Head of caudate nucleus (tissue), 42 donors: ENCODE results near the gene ZNF654.
"Not testable (repeated sequence)": the region's sequence is repeated elsewhere in the genome, so short reads cannot be mapped to it uniquely, and the experiment has no call there.

ENCODE experiments used
- DNase-seq, 42 donors: peaks; one replicate each; pipeline versions ENCODE4 v3.0.0 to v3.0.0-alpha.2; 2020 to 2021; ENCODE audit warnings: mixed read lengths in 7 of 42
- intact Hi-C: fragments of 100-400 bp; cut with DNase I; formaldehyde crosslinking; loops from one replicate; pipeline ENCODE4 v1.15.0; 2022

ZNF654 gene

DNA sequence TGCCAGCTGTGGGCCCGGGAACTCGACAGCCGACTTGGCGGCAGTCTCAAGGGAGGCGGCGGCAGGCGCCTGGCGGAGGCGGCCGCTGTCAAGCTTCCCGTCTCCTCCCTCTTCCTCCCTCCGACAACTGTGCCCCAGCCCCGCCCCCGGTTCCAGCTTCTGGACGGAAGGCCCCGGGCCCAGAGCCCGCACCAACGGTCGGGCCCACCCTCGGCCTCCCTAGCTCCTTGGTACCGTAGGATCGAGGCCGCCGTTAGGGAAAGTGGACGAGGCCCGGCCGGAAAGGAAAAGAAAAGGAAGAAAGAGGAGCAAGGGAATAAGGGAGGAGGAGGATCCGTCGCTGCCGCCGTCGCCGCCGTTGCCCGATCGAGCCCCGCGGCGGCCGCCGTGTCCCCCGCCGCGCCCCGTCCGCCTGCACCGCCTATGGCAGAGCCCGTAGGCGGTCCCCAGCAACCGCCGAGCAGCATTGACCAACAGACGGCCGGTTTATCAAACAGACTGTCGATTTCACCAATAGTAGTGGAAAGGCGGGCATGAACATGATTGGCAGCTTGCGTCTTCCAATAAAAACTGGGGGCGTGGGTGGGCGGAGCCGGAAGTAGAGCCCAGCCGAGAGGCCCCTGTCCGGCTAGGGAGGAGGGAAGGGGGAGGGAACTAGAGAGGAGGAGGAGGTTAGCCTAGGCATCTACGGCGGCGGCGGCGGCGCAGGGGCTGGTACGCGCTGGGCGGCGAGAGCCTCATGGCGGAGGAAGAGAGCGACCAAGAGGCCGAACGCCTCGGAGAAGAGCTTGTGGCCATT lies at the start of gene ZNF654, which contains the start of gene CGGBP1:
ZNF654 (plus strand) TSS at position 675 of the 799 bp plus-strand sequence; CDS start at position 740, 65 bp downstream.
CGGBP1 (minus strand) TSS at position 425 of the 799 bp plus-strand sequence. CDS start 3,029 bp downstream, outside the sequence.
- DNase-seq: peak; percentile 95 to 100 (median 99)
- intact Hi-C loops: loop anchor here (2.0 kb wide), 1 partner anchor 90 kb away; the partner anchor contains the start of gene C3orf38

DNA sequence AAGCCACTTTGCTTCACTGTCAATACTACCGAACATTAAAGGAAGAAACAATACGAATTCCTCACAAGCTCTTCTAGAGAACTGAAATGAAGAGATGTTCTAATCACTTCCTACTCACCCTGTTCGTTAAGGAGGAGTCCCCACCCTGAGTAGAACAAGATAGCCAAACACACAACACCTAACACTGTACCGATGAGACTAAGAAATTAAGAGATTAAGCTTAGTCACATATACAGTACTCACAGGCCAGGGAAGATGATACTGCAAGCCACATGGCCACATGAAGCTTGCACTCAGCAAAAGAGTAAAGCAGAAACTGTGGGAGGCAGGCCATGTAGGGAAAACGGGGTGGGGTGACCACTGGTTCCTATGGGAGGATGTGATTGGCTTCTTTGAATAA lies 48.2 kb upstream of the ZNF654 start:
- intact Hi-C loops: no loop called here
- DNase-seq: no peak

- intact Hi-C loops: no loop called here
These were observed 45.5 kb upstream of the ZNF654 start for GRCh38 chr3:88013592-88013991.

GRCh38 chr3:88015656-88016055 lies 43.4 kb upstream of the ZNF654 start:
- DNase-seq, intact Hi-C loops: not testable (repeated sequence)

More at GRCh38 chr3:88013592-88013991, 45.5 kb upstream of the ZNF654 start:
- DNase-seq: peak in 2 of 42 donors; percentile 7 to 31

DNA sequence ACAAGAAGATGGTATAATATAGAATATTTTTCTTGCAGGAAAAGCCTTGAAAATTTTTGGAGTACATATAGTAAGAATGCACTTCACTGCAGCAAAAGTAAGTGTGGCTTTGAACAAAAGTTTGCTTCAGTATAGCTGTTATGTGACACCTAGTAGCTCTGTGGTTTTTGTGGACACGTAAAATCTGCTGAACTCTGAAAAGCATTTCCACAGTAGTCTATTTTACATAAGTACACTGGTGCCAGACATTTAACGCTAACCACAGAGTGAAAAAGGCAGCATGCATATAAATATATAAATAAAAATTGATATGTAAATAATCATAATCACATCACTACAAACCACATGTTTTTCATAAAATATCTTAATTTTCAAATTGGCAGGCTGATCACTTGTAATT lies 40.0 kb upstream of the ZNF654 start:
- no peak for DNase-seq
- intact Hi-C loops: no loop called here

DNA sequence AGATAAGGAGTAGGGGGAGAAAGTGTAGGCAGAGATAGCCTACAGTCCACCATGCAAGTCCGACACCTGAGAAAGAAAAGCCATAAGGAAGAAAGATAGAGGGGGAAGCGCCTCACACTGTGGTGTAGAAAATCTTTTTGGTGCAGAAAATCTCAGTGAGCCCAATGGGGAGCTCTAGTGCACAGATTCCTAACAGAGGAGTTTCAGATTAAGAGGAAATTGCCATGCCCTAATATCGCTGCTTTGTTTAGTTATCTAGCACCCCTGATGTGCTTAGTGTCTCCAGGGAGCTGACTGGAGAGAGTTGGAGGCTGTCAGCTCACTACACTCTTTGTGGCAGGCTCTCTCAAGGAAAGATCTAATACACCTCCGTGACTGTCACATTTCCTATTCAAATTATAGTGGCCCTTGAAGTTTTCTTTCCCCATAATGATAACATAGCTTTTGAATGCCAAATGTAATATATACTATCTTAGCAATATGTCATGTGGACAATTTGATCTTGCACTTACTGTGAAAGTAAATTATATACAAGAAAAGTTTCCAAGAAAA lies 34.0 kb upstream of the ZNF654 start:
- DNase-seq: no peak

GRCh38 chr3:88028876-88029275 lies 30.2 kb upstream of the ZNF654 start:
- intact Hi-C loops: no loop called here
- DNase-seq: no peak

More for the DNA sequence above, 34.0 kb upstream of the ZNF654 start:
- intact Hi-C loops: no loop called here

DNA sequence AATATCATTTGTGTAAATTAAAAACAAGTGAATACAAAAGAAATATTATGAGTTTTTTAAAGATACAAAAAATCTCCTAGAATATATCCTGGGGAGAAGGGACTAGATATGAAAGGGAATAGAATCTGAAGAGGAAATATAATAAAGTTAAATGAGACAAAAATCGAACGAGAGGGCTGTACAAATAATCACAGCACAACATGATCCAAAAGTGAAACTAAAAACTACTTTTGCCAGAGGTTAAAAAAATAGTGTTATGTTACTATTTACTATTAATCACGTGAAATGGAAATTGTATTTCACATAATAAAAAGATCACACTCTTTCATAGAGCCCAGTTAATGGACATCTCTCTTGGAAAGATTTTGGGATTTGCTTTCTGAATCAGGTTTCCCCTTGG lies 28.8 kb upstream of the ZNF654 start:
- intact Hi-C loops: no loop called here
- no peak for DNase-seq

DNA sequence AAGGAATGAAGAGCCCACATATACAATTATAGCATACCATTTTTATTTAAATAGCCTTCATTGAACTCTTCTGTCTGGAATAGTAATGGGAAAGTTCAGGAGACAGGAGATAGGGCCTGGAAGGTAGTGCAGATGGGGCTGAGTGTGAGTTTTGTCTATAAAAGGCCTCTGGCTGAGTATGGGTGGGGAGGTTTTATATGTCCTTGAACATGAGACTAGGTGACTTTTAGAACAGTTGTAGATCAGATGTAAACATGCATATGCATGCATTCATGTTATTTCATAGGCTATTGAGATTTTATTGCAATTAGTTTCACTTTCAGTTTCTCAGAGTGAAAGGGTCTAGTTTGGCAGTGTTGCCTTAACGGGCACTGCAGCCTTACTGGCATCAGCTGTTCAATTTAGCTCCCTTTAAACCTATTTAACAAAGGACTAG lies 27.4 kb upstream of the ZNF654 start:
- intact Hi-C loops: no loop called here
- DNase-seq: peak in 3 of 42 donors; percentile 6 to 41 (median 16)

GRCh38 chr3:88032245-88032644 lies 26.8 kb upstream of the ZNF654 start:
- DNase-seq: peak in 1 of 42 donors; percentile 8
- intact Hi-C loops: no loop called here

- no peak for DNase-seq
- intact Hi-C loops: no loop called here
These were observed 26.0 kb upstream of the ZNF654 start for GRCh38 chr3:88033079-88033478.

DNA sequence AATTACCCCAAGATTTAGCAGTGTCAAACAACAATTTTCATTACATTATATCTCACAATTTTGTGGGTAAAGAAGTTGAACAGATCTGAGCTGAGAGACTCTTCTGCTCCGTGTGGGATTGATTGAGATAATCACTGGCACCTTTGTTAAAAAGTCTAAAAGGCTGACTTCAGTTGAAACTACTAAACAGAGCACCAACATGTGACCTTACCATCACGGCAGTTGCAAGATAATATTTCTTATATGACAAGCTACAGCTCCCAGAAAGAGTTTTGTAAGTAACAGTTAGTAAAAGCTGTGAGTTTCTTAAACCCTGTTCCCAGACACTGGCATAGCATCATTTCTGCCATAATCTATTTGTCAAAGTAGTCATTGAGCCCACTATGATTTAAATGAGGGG lies 25.2 kb upstream of the ZNF654 start:
- intact Hi-C loops: no loop called here
- DNase-seq: peak in 1 of 42 donors; percentile 5

- intact Hi-C loops: no loop called here
These were observed 24.4 kb upstream of the ZNF654 start for GRCh38 chr3:88034491-88035275.

DNA sequence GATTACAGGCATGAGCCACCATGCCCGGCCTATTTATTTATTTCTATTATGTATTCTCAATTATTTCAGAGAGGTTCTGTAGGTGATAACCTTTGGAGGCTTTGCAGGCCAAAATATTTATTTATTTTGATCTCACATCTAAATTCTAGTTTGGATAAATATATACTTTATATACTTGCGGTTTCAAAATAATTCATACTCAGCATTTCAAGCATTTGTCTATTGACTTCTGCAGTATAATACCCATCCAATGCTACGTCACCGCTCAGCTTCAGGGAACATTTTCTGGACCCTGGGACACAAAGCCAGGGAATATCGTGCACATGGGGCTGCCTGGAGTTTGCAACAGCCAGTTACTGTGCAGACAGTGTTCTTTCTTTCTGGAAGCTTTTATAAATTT lies 22.8 kb upstream of the ZNF654 start:
- intact Hi-C loops: no loop called here
- DNase-seq: no peak

More at GRCh38 chr3:88034491-88035275, 24.4 kb upstream of the ZNF654 start:
- DNase-seq: no peak

GRCh38 chr3:88038566-88038965 lies 20.5 kb upstream of the ZNF654 start:
- intact Hi-C loops: no loop called here
- DNase-seq: no peak

DNA sequence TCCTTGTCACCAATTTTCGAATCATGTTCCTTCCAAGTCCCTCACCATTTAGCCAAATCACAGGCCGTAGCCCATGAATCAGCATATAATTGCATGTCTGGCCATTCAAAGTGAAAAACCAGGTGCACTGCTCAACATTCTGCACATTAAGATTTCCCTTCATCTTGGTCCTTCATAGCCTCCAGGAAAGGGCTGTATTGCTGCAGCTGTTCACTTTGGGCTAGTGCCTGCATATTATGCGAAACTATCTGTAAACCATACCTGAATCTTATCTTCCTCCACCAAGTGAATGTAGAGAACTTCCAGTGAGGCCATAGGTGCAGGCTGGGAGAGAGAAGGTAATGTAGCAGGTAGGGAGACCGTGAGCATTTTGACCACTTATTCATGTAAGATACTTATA lies 18.5 kb upstream of the ZNF654 start:
- intact Hi-C loops: no loop called here

GRCh38 chr3:88041005-88041404 lies 18.1 kb upstream of the ZNF654 start:
- DNase-seq: no peak
- intact Hi-C loops: no loop called here

More for the DNA sequence above, 18.5 kb upstream of the ZNF654 start:
- DNase-seq: no peak

GRCh38 chr3:88044411-88044810 lies 14.6 kb upstream of the ZNF654 start:
- intact Hi-C loops: no loop called here
- no peak for DNase-seq

DNA sequence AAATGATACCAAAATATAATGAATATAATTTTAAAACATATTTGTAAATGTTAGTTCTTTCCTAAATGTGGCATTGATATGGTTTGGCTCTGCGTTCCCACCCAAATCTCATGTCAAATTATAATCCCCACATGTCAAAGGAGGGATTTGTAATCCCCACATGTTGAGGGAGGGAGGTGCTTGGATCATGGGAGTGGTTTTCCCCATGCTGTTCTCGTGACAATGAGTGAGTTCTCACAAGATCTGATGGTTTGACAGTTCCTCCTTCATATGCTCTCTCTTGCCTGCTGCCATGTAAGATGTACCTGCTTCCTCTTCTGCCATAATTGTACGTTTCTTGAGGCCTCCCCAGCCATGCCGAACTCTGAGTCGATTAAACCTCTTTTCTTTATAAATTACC lies 12.3 kb upstream of the ZNF654 start:
- intact Hi-C loops: no loop called here
- no peak for DNase-seq
